Measurements from ENCODE around the gene CNMD. TPM values are rescaled to one million over a fixed set of nuclear protein-coding genes. Genes with fewer than 3 reads are reported as not detected.

Gene CNMD
- total and polyA plus RNA-seq, 2 of the 8 experiments (the other 6 are each of a cell fraction or from before 2014, with no cell fraction given) = 87.4 to 113 TPM

- Histone ChIP-seq H3K23me2 (ENCODE audit: low read depth, low read length) (peaks cover 9% of the 10 kb centered on the region; the same call in 1 of the 2 replicates), H2BK12ac (ENCODE audit: low read depth, low read length) (no peak overlapping the region), H3K56ac (replicated peaks; ENCODE audit: insufficient read length, low read depth, low read length) (no peak overlapping the region), H4K91ac (replicated peaks; ENCODE audit: insufficient read length, low read length) (no peak overlapping the region), H3K23ac (ENCODE audit: insufficient read length) (no peak overlapping the region), H3K14ac (ENCODE audit: insufficient read length) (no peak overlapping the region), H3K4ac (replicated peaks; ENCODE audit: insufficient read length, low read depth, low read length) (no peak overlapping the region), H3K27ac (ENCODE audit: low read depth, low read length) (no peak overlapping the region), H3K79me2 (ENCODE audit: control insufficient read depth in 1 of 2, insufficient read depth in 2 of 2, low read length in 2 of 2) (no peaks in the 10 kb centered on the region), H3K18ac (ENCODE audit: extremely low read depth, low read length) (no peak overlapping the region), H2BK20ac (ENCODE audit: low read length) (no peak overlapping the region), H3K9ac (replicated peaks in 1 of 4; ENCODE audit: extremely low read depth in 1 of 4, low read depth in 3 of 4, low read length in 3 of 4) (no peak overlapping the region), H2BK5ac (ENCODE audit: low read depth, low read length) (no peak overlapping the region), H2BK120ac (replicated peaks; ENCODE audit: low read depth, low read length) (no peak overlapping the region), H3K27me3 (replicated peaks in 1 of 4; ENCODE audit: control insufficient read depth in 3 of 4, extremely low read depth in 1 of 4, insufficient read depth in 3 of 4, low read length in 3 of 4) (no peaks in the 10 kb centered on the region; a peak in 1 of 7 replicates), H3K36me3 (ENCODE audit: control insufficient read depth in 2 of 4, insufficient read depth in 4 of 4, low read length in 3 of 4) (no peaks in the 10 kb centered on the region), H2AFZ (ENCODE audit: low read length) (no peak overlapping the region), H4K20me1 (replicated peaks in 1 of 2; ENCODE audit: control insufficient read depth in 1 of 2, insufficient read depth in 2 of 2, low read length in 2 of 2) (no peaks in the 10 kb centered on the region), H4K8ac (ENCODE audit: extremely low read depth, insufficient read depth, low read length) (no peak overlapping the region), H4K5ac (ENCODE audit: insufficient read length, low read depth, low read length) (no peak overlapping the region), H2BK15ac (ENCODE audit: low read length) (no peak overlapping the region), H3K4me1 (replicated peaks in 1 of 4; ENCODE audit: control insufficient read depth in 3 of 4, insufficient read depth in 4 of 4, low read length in 3 of 4) (peaks cover 0 to 12% (median 10%) of the 10 kb centered on the region in 4 experiments; a peak in 6 of 7 replicates), H3K79me1 (ENCODE audit: low read depth, low read length) (no peaks in the 10 kb centered on the region), H2AK5ac (ENCODE audit: low read depth, low read length) (no peak overlapping the region), H3K4me3 (ENCODE audit: extremely low read depth in 1 of 4, insufficient read depth in 2 of 4, low read depth in 3 of 4, low read length in 4 of 4) (no peak overlapping the region), H3K9me3 (ENCODE audit: insufficient read depth in 2 of 2, low read depth in 1 of 2, low read length in 1 of 2) (no peaks in the 10 kb centered on the region), H3K4me2 (ENCODE audit: insufficient read depth in 1 of 2, low read depth in 2 of 2, low read length in 2 of 2) (no peak overlapping the region)
- no peak for DNase-seq (ENCODE audit: low read depth in 1 of 2, low spot score in 2 of 2)
- ChIA-PET POLR2A (ENCODE audit: partially characterized antibody) (no interaction called here), CTCF (ENCODE audit: partially characterized antibody) (interaction anchor here (0.6 to 1.9 kb wide), 6 partner anchors 34 to 458 kb away, joined by 3 to 5 read pairs (median 4); no protein-coding TSS in a partner anchor)
- FAIRE-seq = no peak
- 85% methylated on average over 3 of the region's 3 CpGs; no CpG with 5 or more reads in 1 of the 2 experiments for WGBS, 2 experiments (ENCODE audit: extremely low coverage in 1 of 2, insufficient coverage in 1 of 2, insufficient read length in 1 of 2, insufficient replicate concordance in 2 of 2, low coverage in 1 of 2, low lambda C conversion rate in 2 of 2, missing lambda C conversion rate in 1 of 2)
- TF ChIP-seq JUND (IDR thresholded peaks at IDR 0.05; ENCODE audit: low read length) (no peak), TAF7 (optimal IDR thresholded peaks at IDR 0.05; ENCODE audit: borderline replicate concordance, low read depth, low read length) (no peak), PHF8 (conservative IDR thresholded peaks at IDR 0.05; ENCODE audit: low read depth, low read length) (no peak), CTCF (IDR thresholded peaks at IDR 0.05; ENCODE audit: control extremely low read depth in 1 of 3, insufficient read depth in 1 of 3, low read depth in 1 of 3, low read length in 3 of 3) (no peak), KDM5A (IDR thresholded peaks at IDR 0.05; ENCODE audit: low read length) (no peak), ATF2 (IDR thresholded peaks at IDR 0.05; ENCODE audit: low read length) (no peak), SRF (IDR thresholded peaks at IDR 0.05; ENCODE audit: low read depth, low read length) (no peak), EZH2 (IDR thresholded peaks at IDR 0.05; ENCODE audit: low read depth, low read length, severe bottlenecking) (no peak), RXRA (IDR thresholded peaks at IDR 0.05; ENCODE audit: insufficient read depth, low read depth, low read length) (no peak), SIRT6 (IDR thresholded peaks at IDR 0.05; ENCODE audit: low read length) (no peak)
Measured at GRCh38 chr13:52743988-52744387, 4.4 kb upstream of the CNMD start.

All from H1 (cell line).